WERI-Rb-1 (cell line): ENCODE results near the gene UST.

Experiments used
- DNase-seq: peaks from one replicate; pipeline ENCODE4 v3.0.0-alpha.2; 2020
- H3K27ac ChIP-seq: fragments of 250-450 bp; sonication (Bioruptor Pico); 2 replicates; pipeline ENCODE4 v1.5.1; 2020; ENCODE audit warnings: mild to moderate bottlenecking, moderate library complexity
- H3K27me3 ChIP-seq: fragments of 250-450 bp; sonication (Bioruptor Pico); 2 replicates; pipeline ENCODE4 v1.5.1; 2021; ENCODE audit warnings: mild to moderate bottlenecking, low read depth, moderate library complexity; ENCODE audit not compliant: insufficient read depth, severe bottlenecking
- H3K36me3 ChIP-seq: fragments of 250-450 bp; sonication (Bioruptor Pico); 2 replicates; pipeline ENCODE4 v1.5.1; 2020; ENCODE audit warnings: mild to moderate bottlenecking, moderate library complexity
- H3K4me3 ChIP-seq: 2 replicates; pipeline ENCODE4 v1.5.1; 2011; ENCODE audit warnings: low read depth, mild to moderate bottlenecking, control low read depth, low read length
- H3K9me3 ChIP-seq: fragments of 250-450 bp; sonication (Bioruptor Pico); 2 replicates; pipeline ENCODE4 v1.5.1; 2021; ENCODE audit warnings: mild to moderate bottlenecking, moderate library complexity; ENCODE audit not compliant: severe bottlenecking
- CTCF ChIP-seq: IDR thresholded peaks from 2 replicates; pipeline ENCODE4 v1.5.1; 2011; ENCODE audit warnings: low read depth, mild to moderate bottlenecking, control low read depth, inconsistent platforms, low read length

UST gene

GRCh38 chr6:149016716-149017115 lies 269.9 kb downstream of the UST start:
- H3K9me3 ChIP-seq = no peaks in the 10 kb centered on the region
- H3K36me3 ChIP-seq = no peaks in the 10 kb centered on the region
- no peak overlapping the region for H3K4me3 ChIP-seq
- DNase-seq = no peak
- H3K27ac ChIP-seq = no peak overlapping the region
- TF ChIP-seq CTCF = no peak
- H3K27me3 ChIP-seq = no peaks in the 10 kb centered on the region

DNA sequence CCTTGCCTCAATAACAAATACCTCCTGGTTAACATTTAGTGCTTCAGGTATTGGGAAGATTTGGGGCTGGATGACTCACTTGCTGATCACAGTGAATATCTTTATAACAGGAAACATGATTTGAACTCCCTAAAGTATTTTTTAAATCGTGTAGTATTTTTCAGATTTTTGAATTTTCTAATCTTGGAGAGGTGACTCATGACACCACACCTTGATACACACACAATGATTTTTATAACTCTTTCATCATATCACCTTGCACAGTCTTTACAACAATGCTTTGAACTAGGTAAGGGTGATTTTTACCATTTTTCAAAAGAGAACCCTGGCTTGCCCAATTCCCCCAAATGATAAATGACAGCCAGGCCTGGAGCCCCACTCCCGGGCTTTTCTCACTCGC lies 273.5 kb downstream of the UST start:
- H3K9me3 ChIP-seq = no peaks in the 10 kb centered on the region
- TF ChIP-seq CTCF = no peak
- no peak overlapping the region for H3K4me3 ChIP-seq
- no peak overlapping the region for H3K27ac ChIP-seq
- H3K36me3 ChIP-seq = no peaks in the 10 kb centered on the region
- DNase-seq = no peak
- no peaks in the 10 kb centered on the region for H3K27me3 ChIP-seq

DNA sequence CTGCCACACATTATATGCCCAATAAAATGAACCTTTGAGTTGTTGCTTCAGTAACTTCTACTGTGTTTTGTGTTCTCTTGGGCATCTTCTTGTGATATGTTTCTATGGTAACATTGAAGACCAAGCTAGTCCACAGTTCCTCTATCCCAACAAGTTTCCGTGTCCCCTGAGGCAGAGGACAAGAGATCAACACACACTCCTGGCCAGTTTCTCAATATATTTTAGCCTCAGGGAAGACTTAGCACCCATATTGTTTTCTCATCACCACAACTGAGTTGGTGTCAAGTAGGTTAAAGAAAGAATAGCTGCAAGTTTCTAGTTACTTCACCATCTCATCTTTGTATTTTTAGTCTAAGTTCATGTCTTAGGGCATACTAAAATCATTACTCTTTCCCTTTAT lies 277.5 kb downstream of the UST start:
- H3K4me3 ChIP-seq = no peak overlapping the region
- H3K27me3 ChIP-seq = no peaks in the 10 kb centered on the region
- H3K27ac ChIP-seq = no peak overlapping the region
- H3K9me3 ChIP-seq = no peaks in the 10 kb centered on the region
- no peaks in the 10 kb centered on the region for H3K36me3 ChIP-seq
- TF ChIP-seq CTCF = no peak
- DNase-seq = no peak

GRCh38 chr6:149025061-149025460 lies 278.2 kb downstream of the UST start:
- Histone ChIP-seq H3K27ac (no peak overlapping the region), H3K4me3 (no peak overlapping the region), H3K9me3 (no peaks in the 10 kb centered on the region), H3K36me3 (no peaks in the 10 kb centered on the region), H3K27me3 (no peaks in the 10 kb centered on the region)
- TF ChIP-seq CTCF = no peak
- DNase-seq = no peak

DNA sequence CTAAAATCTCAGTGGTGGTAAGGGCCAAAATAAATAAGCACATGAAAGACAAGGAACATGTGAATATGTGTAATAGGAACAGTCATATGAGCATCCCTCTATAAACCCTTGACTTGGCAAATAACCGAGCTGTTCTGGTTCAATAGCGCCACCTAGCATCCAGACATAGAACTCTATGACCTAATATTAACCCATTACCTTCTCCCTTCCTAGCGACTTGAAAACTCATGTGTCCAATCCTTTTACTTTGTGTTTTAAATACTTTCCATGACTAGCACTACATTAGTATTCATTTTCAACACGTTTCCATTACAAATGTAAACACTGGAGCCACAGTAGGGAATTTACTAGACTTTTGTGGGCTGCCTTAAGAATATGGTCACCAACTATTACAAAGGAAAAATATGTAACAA lies 279.7 kb downstream of the UST start:
- Histone ChIP-seq H3K36me3 (no peaks in the 10 kb centered on the region), H3K9me3 (no peaks in the 10 kb centered on the region), H3K27me3 (no peaks in the 10 kb centered on the region), H3K4me3 (no peak overlapping the region), H3K27ac (no peak overlapping the region)
- TF ChIP-seq CTCF = peak; percentile 70
- DNase-seq = peak; percentile 61

GRCh38 chr6:149027484-149027883 lies 280.7 kb downstream of the UST start:
- Histone ChIP-seq H3K27ac (no peak overlapping the region), H3K4me3 (no peak overlapping the region), H3K36me3 (no peaks in the 10 kb centered on the region), H3K27me3 (no peaks in the 10 kb centered on the region), H3K9me3 (no peaks in the 10 kb centered on the region)
- no peak for DNase-seq
- no peak for TF ChIP-seq CTCF
